Upper lobe of left lung (tissue), 6 donors: ENCODE data around the gene PHOSPHO2. TPM values are rescaled to one million over a fixed set of nuclear protein-coding genes. Genes with fewer than 3 reads are reported as not detected.

ENCODE experiments used
- ATAC-seq, 2 donors: fragments of 200-7000 bp; cut with Tn5 transposase; one replicate each; pipeline ENCODE4 v1.9.1; 2022; ENCODE audit warnings: mild to moderate bottlenecking in 2 of 2, moderate library complexity in 2 of 2; ENCODE audit not compliant: low FRiP score in 2 of 2
- DNase-seq, 2 donors: peaks; one replicate each; pipeline ENCODE4 v3.0.0-alpha.2; 2019 to 2020
- H3K27ac ChIP-seq, 4 donors: fragments of 200-600 bp; sonication (generic); one replicate each; pipeline ENCODE4 v1.5.1; 2016 to 2019
- H3K27me3 ChIP-seq, 4 donors: fragments of 200-600 bp; sonication (generic); one replicate each; pipeline ENCODE4 v1.5.1; 2017 to 2019
- H3K36me3 ChIP-seq, 4 donors: fragments of 200-600 bp; sonication (generic); one replicate each; pipeline ENCODE4 v1.5.1; 2016 to 2019
- H3K4me1 ChIP-seq, 4 donors: fragments of 200-600 bp; sonication (generic); one replicate each; pipeline ENCODE4 v1.5.1; 2018 to 2019
- H3K4me3 ChIP-seq, 4 donors: fragments of 200-600 bp; sonication (generic); one replicate each; pipeline ENCODE4 v1.5.1; 2017 to 2019; ENCODE audit warnings: mild to moderate bottlenecking in 2 of 4, moderate library complexity in 1 of 4
- H3K9me3 ChIP-seq, 4 donors: fragments of 200-600 bp; sonication (generic); one replicate each; pipeline ENCODE4 v1.5.1; 2018 to 2019
- CTCF ChIP-seq, 6 experiments: fragments of 450-650 bp in 4 of 6; fragments of 200-600 bp in 2 of 6; sonication (generic) in 2 of 6; IDR thresholded peaks; one replicate each; pipeline ENCODE4 v1.5.1; 2016 to 2019; ENCODE audit warnings: antibody characterized with exemption in 6 of 6
- EP300 ChIP-seq, 4 donors: sonication (generic); formaldehyde crosslinking; IDR thresholded peaks; one replicate each; pipeline ENCODE4 v1.5.1; 2017; ENCODE audit warnings: antibody characterized with exemption in 4 of 4, control low read depth in 2 of 4
- POLR2A ChIP-seq, 4 donors: fragments of 450-650 bp; IDR thresholded peaks; one replicate each; pipeline ENCODE4 v1.5.1; 2016 to 2017; ENCODE audit warnings: antibody characterized with exemption in 4 of 4, mild to moderate bottlenecking in 2 of 4
- POLR2AphosphoS5 ChIP-seq, 2 donors: sonication (generic); formaldehyde crosslinking; IDR thresholded peaks; one replicate each; pipeline ENCODE4 v1.5.1; 2017; ENCODE audit warnings: antibody characterized with exemption in 2 of 2
- WGBS, 2 donors: methylation state at CpG; one replicate each; pipeline ENCODE4 v1.1.5; 2017 to 2018; 5-methylcytosine and 5-hydroxymethylcytosine counted together
- total RNA-seq, 6 donors: library from RNA; depleted of rRNA in 4 of 6; stranded (reverse); fragments of >200 nt in 4 of 6; gene quantifications; one replicate each; pipeline versions ENCODE4 v1.1.0 to v1.2.1, GENCODE V29; 2016 to 2021
- donor health status: DM: no; HTN: no; CAD: no; lungs with moderate emphysema.
- donor health status: DM: no; HTN: yes; CAD: no; lungs with severe emphysema.

Gene PHOSPHO2
- total RNA-seq, 6 donors from 2014 or later, result 3.7 to 29.3 (median 5.3) TPM

DNA sequence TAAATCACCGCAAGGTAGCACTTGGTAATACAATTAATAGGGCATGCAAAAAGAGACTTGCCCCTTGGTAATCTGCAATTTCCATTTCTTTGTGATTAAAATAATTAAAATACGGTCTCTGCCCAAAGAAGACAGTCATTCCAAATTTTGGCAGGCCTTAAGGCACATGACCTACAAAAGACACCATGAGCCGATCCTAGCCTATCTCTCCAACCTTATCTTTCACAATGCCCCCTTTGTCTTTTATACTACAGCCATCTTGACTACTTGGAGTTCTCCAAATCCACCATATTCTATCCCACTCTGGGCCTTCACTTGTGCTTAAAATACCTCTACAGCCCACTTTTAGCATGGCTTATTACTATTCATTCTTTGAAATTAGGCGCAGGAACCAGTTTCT lies 23.3 kb upstream of the PHOSPHO2 start:
- Histone ChIP-seq H3K27ac (no peak overlapping the region), H3K9me3 (no peaks in the 10 kb centered on the region), H3K27me3 (no peaks in the 10 kb centered on the region), H3K4me3 (no peak overlapping the region), H3K4me1 (no peaks in the 10 kb centered on the region), H3K36me3 (no peaks in the 10 kb centered on the region)
- TF ChIP-seq POLR2A (IDR thresholded peaks at IDR 0.05) (no peak), EP300 (IDR thresholded peaks at IDR 0.05) (no peak), POLR2AphosphoS5 (IDR thresholded peaks at IDR 0.05) (no peak), CTCF (IDR thresholded peaks at IDR 0.05) (no peak)
- 95 to 96% methylated on average over 4 of the region's 4 CpGs for WGBS, 2 donors
- ATAC-seq, result no peak
- no peak for DNase-seq

DNA sequence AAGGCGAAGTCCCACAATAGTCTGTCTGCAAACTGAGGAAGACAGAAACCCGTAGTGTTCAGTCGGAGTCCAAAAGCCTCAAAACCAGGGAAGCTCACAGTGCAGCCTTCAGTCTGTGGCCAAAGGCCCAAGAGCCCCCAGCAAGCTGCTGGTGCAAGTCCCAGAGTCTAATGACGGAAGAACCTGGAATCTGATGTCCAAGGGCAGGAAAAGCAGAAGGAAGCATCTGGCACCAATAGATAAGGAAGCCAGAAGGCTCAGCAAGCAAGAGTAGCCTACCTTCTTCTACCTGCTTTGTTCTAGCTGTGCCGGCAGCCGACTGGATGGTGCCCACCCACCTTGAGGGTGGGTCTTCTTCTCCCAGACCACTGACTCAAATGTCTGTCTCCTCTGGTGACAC lies 21.9 kb upstream of the PHOSPHO2 start:
- ATAC-seq (no peak), DNase-seq (no peak)
- H3K4me1 ChIP-seq, result no peaks in the 10 kb centered on the region
- no peaks in the 10 kb centered on the region for H3K27me3 ChIP-seq
- no peak overlapping the region for H3K27ac ChIP-seq
- no peak overlapping the region for H3K4me3 ChIP-seq
- no peaks in the 10 kb centered on the region for H3K36me3 ChIP-seq
- TF ChIP-seq EP300 (IDR thresholded peaks at IDR 0.05), result no peak
- no peak for TF ChIP-seq CTCF (IDR thresholded peaks at IDR 0.05)
- no peak for TF ChIP-seq POLR2A (IDR thresholded peaks at IDR 0.05)
- TF ChIP-seq POLR2AphosphoS5 (IDR thresholded peaks at IDR 0.05), result no peak
- no peaks in the 10 kb centered on the region for H3K9me3 ChIP-seq
- WGBS, 2 donors, result 58 to 62% methylated on average over 6 of the region's 6 CpGs

GRCh38 chr2:169673106-169673505 lies 21.2 kb upstream of the PHOSPHO2 start:
- no peak for TF ChIP-seq EP300 (IDR thresholded peaks at IDR 0.05)
- no peak for TF ChIP-seq POLR2A (IDR thresholded peaks at IDR 0.05)
- TF ChIP-seq CTCF (IDR thresholded peaks at IDR 0.05), result no peak
- no peak for TF ChIP-seq POLR2AphosphoS5 (IDR thresholded peaks at IDR 0.05)
- Histone ChIP-seq H3K27ac (no peak overlapping the region), H3K36me3 (no peaks in the 10 kb centered on the region), H3K27me3 (no peaks in the 10 kb centered on the region), H3K4me3 (no peak overlapping the region), H3K4me1 (no peaks in the 10 kb centered on the region), H3K9me3 (no peaks in the 10 kb centered on the region)
- WGBS, 2 donors, result 68 to 69% methylated on average over 3 of the region's 3 CpGs
- DNase-seq (no peak), ATAC-seq (no peak)

GRCh38 chr2:169673921-169674320 lies 20.3 kb upstream of the PHOSPHO2 start:
- WGBS, 2 donors, result 89 to 93% methylated on average over 2 of the region's 2 CpGs
- TF ChIP-seq POLR2A (IDR thresholded peaks at IDR 0.05) (no peak), POLR2AphosphoS5 (IDR thresholded peaks at IDR 0.05) (no peak), EP300 (IDR thresholded peaks at IDR 0.05) (no peak), CTCF (IDR thresholded peaks at IDR 0.05) (no peak)

DNA sequence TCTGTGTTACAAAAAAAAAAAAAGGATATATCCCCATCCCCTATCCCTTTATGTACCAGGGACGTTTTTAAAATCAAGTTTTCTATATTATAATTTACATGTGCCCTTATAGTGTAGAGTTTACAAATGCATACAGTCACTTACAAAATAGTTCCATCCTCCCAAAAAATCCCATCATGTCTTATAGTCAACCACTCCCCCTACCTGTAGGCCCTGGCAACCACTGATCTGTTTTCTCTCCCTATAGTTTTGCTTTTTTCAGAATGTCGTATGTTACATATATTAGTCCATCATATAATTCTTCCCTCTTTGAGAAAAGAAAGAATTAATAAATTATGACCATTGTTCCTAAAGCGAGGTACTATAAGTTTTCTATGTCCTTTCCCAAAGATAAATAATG lies 17.9 kb upstream of the PHOSPHO2 start:
- TF ChIP-seq POLR2AphosphoS5 (IDR thresholded peaks at IDR 0.05) (no peak), EP300 (IDR thresholded peaks at IDR 0.05) (no peak), CTCF (IDR thresholded peaks at IDR 0.05) (no peak), POLR2A (IDR thresholded peaks at IDR 0.05) (no peak)
- Histone ChIP-seq H3K4me1 (no peaks in the 10 kb centered on the region), H3K4me3 (no peak overlapping the region), H3K27me3 (no peaks in the 10 kb centered on the region), H3K9me3 (no peaks in the 10 kb centered on the region), H3K27ac (no peak overlapping the region), H3K36me3 (no peaks in the 10 kb centered on the region)
- 63 to 67% methylated on average over 3 of the region's 3 CpGs for WGBS, 2 donors
- ATAC-seq (no peak), DNase-seq (no peak)

More at GRCh38 chr2:169673921-169674320, 20.3 kb upstream of the PHOSPHO2 start:
- Histone ChIP-seq H3K36me3 (no peaks in the 10 kb centered on the region), H3K4me3 (no peak overlapping the region), H3K27ac (no peak overlapping the region), H3K27me3 (no peaks in the 10 kb centered on the region), H3K9me3 (no peaks in the 10 kb centered on the region), H3K4me1 (no peaks in the 10 kb centered on the region)
- DNase-seq, result no peak
- ATAC-seq, result no peak
